HUES6 (cell line): Measurements from ENCODE around the gene PIK3C2G.

Source experiments
- H3K27ac ChIP-seq: 2 replicates; pipeline ENCODE4 v1.7.0; 2013; ENCODE audit warnings: low read depth, mild to moderate bottlenecking, low read length, inconsistent platforms
- H3K27me3 ChIP-seq: 2 replicates; pipeline ENCODE4 v1.6.1; 2013; ENCODE audit warnings: low read length; ENCODE audit not compliant: control insufficient read depth, insufficient read depth
- H3K36me3 ChIP-seq: 2 replicates; pipeline ENCODE4 v1.6.1; 2013; ENCODE audit warnings: low read length; ENCODE audit not compliant: control insufficient read depth, insufficient read depth
- H3K4me1 ChIP-seq: 2 replicates; pipeline ENCODE4 v1.6.1; 2013; ENCODE audit warnings: low read length; ENCODE audit not compliant: control insufficient read depth, insufficient read depth
- H3K4me3 ChIP-seq: 2 replicates; pipeline ENCODE4 v1.5.1; 2013; ENCODE audit warnings: low read depth, low read length
- H3K9ac ChIP-seq: one replicate; pipeline ENCODE4 v1.6.1; 2013; ENCODE audit warnings: mild to moderate bottlenecking, low read length
- H3K9me3 ChIP-seq: 2 replicates; pipeline ENCODE4 v1.6.1; 2013; ENCODE audit warnings: low read depth, low read length; ENCODE audit not compliant: control insufficient read depth, insufficient read depth

Gene PIK3C2G

DNA sequence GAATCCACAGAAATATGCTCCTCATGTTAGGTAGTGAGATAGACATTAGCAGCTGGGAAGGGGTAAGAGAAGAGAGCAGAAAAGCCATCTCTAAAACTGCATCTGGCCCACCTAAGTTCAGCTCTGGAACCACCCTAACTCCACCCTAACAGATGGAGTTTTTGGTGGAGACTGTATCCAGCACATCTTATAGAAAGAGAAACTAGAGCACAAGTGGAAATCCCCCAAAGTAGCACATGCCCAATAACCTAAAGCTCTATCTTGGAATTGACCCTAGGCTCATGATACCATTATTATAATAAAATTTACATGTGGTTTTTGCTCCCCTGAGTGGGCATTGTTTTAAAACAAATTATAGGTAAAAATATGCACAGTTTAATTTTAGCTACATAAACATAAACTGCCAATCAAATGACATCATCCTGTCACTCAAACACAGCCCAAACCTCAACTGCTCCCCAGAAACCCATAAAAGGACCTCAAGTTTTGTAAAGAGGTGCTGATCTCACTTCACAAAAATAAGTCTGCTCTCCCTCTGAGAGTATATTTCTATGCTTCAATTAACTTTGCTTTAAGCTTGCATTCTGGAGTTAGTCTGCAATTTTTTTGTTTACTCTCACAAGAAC, 206.4 kb downstream of the PIK3C2G start:
- Histone ChIP-seq H3K9ac (no peak overlapping the region), H3K36me3 (no peaks in the 10 kb centered on the region), H3K4me1 (no peaks in the 10 kb centered on the region), H3K9me3 (no peaks in the 10 kb centered on the region), H3K27ac (no peak overlapping the region), H3K27me3 (no peaks in the 10 kb centered on the region), H3K4me3 (no peak overlapping the region)

DNA sequence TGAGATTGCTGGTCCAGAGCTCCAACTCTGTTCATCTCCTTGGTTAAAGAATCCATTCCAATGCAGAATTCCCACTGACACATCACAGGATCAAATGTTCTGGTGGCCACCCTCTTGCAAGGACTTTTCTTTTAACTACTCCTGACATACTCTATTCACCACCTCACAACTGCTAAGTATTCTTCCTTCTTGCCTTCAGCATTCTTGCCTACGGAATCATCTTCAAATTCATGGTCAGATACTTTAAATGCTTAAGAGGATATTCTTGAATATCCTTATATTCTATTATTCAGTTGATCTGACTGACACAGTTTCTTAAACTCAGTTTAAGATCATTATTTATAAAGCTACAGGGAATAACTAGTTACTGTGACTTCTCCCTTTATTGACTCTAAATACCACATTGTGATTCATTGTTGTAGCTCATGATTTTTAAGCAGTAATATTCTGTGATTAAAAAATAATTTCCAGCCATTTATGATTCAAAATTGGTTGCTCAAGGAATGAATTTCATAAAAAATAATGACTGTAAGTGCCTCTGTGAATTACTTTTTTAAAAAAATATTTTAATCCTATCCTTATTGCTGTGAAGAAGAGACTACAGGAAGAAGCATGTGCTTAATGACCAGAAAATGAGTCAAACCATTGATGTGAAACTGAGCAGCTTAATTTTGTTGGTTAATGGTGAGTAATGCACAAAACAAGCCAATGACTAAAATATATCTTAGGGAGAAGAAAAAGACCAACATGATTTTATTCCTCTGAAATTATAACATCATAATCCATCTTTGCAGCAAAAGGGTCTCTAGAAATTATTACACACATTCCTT, 207.1 kb downstream of the PIK3C2G start:
- Histone ChIP-seq H3K36me3 (no peaks in the 10 kb centered on the region), H3K9me3 (no peaks in the 10 kb centered on the region), H3K9ac (no peak overlapping the region), H3K27me3 (no peaks in the 10 kb centered on the region), H3K4me3 (no peak overlapping the region), H3K4me1 (no peaks in the 10 kb centered on the region), H3K27ac (no peak overlapping the region)

DNA sequence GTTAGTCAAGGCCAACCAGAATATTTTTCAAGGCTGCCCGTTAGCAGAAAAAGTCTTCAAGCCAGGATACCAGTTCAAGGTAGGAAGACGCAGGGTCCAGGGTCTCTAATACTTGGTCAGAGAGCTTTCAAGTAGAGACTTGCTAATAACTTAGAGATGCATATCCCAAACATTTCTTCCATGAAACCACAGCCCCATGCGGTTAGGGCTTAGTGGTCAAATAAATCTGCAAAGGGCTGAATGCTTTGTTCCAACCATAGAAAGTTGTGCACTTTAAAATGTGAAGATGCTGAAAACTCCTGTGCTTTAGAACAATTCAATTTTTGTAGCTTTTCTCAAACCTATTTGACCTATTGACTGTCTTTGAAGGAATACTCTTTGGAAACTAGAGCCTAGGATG, 208.9 kb downstream of the PIK3C2G start:
- no peaks in the 10 kb centered on the region for H3K4me1 ChIP-seq
- H3K27ac ChIP-seq: no peak overlapping the region
- H3K9me3 ChIP-seq: no peaks in the 10 kb centered on the region
- no peaks in the 10 kb centered on the region for H3K36me3 ChIP-seq
- no peak overlapping the region for H3K4me3 ChIP-seq
- no peak overlapping the region for H3K9ac ChIP-seq
- H3K27me3 ChIP-seq: no peaks in the 10 kb centered on the region

DNA sequence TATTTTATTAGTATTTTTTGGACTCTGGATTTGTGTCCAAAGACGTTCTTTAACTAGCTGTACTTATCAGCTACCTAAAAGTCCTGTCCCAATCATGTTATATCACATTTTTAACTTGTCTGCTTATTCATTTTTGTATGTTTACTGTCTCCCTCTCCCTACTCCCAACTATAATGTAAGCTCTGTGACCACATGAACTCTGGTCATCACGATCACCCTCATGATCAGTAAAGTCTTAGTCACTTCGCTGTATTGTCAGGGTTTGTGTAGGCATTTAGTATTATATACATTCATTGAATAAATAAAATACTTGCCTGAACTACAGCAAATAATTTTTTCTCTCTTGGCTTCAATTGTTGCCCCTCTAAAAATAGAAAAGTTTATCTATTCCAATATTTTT, 211.0 kb downstream of the PIK3C2G start:
- Histone ChIP-seq H3K9me3 (no peaks in the 10 kb centered on the region), H3K36me3 (no peaks in the 10 kb centered on the region), H3K27ac (no peak overlapping the region), H3K4me3 (no peak overlapping the region), H3K27me3 (no peaks in the 10 kb centered on the region), H3K4me1 (peaks cover 3% of the 10 kb centered on the region; the same call in 1 of the 2 replicates), H3K9ac (no peak overlapping the region)

DNA sequence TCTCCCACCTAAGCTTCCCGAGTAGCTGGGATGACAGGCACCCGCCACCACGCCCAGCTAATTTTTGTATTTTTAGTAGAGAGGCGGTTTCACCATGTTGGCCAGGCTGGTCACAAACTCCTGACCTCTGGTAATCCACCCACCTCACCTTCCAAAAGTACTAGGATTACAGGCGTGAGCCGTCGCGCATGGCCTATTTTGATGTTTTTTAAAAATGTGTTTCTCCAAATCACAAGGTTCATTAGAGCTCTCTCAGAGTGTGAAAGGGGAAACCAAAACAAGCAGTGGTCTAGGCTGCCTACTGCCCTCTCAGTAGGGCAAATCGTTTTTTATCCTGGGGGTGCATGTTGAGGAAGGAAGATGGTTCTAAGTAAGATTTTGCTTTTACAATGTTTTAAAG, 211.5 kb downstream of the PIK3C2G start:
- H3K4me1 ChIP-seq: peaks cover 6% of the 10 kb centered on the region; the same call in 1 of the 2 replicates
- no peaks in the 10 kb centered on the region for H3K36me3 ChIP-seq
- no peak overlapping the region for H3K27ac ChIP-seq
- H3K4me3 ChIP-seq: no peak overlapping the region
- no peaks in the 10 kb centered on the region for H3K9me3 ChIP-seq
- no peak overlapping the region for H3K9ac ChIP-seq
- H3K27me3 ChIP-seq: no peaks in the 10 kb centered on the region

DNA sequence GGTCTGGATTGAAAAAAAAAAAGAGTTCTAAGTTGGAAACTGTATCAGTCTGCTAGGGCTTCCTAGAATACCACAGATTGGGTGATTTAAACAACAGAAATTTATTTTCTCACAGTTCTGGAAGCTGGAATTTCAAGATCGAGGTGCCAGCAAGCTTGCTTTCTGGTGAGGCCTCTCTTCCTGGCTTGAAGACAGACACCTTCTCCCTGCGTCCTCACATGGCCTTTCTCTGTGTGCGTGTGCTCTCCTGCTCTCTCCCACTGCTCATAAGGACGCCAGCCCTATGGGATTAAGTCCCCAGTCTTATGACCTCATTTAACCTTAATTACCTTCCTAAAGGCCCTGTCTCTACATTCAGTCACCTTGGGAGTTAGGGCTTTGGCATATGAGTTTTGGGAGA, 215.5 kb downstream of the PIK3C2G start:
- Histone ChIP-seq H3K27ac (no peak overlapping the region), H3K4me3 (no peak overlapping the region), H3K36me3 (no peaks in the 10 kb centered on the region), H3K9me3 (no peaks in the 10 kb centered on the region), H3K4me1 (peaks cover 6% of the 10 kb centered on the region; the same call in 1 of the 2 replicates), H3K27me3 (no peaks in the 10 kb centered on the region), H3K9ac (no peak overlapping the region)

DNA sequence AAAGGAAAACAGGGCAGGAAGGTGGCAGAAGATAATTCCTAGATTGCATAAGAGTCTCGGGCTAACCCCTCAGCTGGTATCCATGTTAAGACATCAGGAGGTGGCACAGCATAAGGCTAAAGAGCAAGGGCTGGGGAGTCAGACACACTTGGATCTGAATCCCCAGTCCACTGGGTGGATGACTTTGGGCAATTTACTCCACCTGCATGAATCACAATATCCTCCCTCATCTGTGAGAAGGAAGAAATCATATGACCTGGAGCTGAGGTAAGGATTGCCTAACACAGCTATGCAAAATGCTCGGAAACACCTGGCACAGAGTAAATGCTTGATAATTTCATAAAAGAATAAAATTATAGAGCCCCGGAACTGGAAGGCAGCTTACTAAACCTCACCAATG, 217.9 kb downstream of the PIK3C2G start:
- H3K4me1 ChIP-seq: peaks cover 16% of the 10 kb centered on the region
- H3K4me3 ChIP-seq: no peak overlapping the region
- no peak overlapping the region for H3K27ac ChIP-seq
- no peaks in the 10 kb centered on the region for H3K9me3 ChIP-seq
- H3K9ac ChIP-seq: no peak overlapping the region
- no peaks in the 10 kb centered on the region for H3K27me3 ChIP-seq
- H3K36me3 ChIP-seq: no peaks in the 10 kb centered on the region

DNA sequence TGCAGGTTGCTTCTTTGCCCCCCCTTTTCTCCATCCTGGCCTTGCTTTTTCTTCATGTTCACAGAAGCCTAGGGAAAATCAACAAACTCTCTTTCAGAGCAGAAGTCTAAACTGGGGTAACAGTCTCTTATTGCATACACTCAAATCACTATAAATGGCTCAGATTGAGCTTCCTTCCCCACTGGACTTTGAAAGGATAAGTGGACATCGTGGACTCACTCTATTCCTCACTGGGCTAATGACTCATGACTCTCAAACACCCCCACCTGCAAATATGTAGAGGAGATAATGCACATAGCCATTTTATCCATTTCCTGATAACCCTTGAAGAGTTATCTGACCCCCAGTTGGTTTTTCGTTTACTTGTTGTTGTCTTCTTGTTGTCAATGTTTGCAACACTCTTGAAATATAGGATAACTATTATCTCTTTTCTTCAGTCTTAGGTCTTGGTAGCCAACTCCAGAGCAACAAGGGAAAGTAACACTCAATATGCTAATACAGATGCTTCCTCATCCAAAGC, 221.3 kb downstream of the PIK3C2G start:
- H3K4me1 ChIP-seq: peaks cover 10% of the 10 kb centered on the region
- no peak overlapping the region for H3K9ac ChIP-seq
- H3K36me3 ChIP-seq: no peaks in the 10 kb centered on the region
- no peak overlapping the region for H3K27ac ChIP-seq
- H3K27me3 ChIP-seq: no peaks in the 10 kb centered on the region
- no peak overlapping the region for H3K4me3 ChIP-seq
- H3K9me3 ChIP-seq: no peaks in the 10 kb centered on the region

DNA sequence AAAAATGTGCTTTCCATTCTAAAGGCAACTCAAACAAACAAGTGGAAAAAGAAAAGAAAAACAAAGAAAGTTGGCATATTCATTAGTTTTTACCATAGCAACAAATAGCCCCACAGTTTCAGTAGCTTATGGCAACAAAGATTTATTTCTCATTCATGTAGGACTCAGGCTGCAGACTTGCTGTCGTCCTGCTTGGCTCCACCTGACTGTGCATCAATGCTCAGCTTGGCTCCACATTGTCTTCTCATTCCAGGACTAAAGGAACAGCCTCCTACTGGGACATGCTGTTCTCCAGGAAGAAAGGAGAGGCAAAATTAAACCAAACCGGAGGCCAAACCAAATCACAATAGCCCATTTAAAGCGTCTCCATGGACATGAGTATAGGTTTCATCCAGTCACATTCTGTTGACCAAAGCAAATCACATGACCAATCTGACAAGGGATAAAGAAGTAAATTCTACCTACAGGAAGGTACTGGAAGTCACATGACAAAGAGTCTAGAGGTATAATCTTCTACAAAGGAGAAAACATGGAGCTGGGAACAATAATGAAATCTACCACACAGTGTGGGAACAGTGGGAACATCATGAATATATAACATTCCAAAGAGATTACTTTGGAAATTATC, 222.5 kb downstream of the PIK3C2G start:
- Histone ChIP-seq H3K27me3 (no peaks in the 10 kb centered on the region), H3K4me3 (no peak overlapping the region), H3K27ac (no peak overlapping the region), H3K9ac (no peak overlapping the region), H3K4me1 (peaks cover 10% of the 10 kb centered on the region), H3K9me3 (no peaks in the 10 kb centered on the region), H3K36me3 (no peaks in the 10 kb centered on the region)

DNA sequence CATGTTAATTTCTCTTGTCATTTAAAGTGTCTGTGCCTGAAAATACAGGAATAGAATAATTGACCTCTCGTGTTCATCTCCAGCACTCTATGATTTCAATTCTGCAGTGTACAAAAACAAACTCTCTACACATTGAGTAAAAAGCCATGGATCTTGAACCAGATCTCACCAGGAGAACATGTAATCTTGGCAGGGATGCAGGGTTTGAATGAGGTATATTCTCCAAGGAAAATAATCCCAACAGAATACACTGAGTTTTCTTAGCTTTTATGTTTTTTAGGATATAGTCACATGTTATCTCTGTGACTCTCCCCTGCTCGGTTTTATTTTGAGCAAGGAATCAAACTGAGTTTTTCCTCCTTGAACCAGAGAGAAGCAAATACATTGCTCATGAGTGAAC, 224.7 kb downstream of the PIK3C2G start:
- H3K9me3 ChIP-seq: no peaks in the 10 kb centered on the region

DNA sequence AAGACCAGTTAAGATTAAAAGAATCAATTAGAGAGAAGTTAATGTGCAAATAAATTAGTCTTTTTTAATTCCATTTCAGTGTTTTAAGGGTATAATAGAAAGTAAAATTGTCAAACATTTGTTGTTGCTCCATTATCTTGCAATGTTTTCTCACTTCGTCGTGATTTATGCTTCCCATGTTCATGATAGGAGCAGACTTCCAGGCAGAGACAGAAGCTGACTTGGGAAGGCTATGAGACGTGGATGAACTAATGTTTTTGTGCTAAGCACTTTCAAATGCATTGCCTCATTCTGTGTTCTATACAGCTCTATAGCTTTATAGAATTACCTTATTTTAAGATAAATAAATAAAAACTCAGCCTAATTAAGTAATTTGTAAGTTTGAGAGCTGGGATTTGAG, 226.2 kb downstream of the PIK3C2G start:
- Histone ChIP-seq H3K27me3 (no peaks in the 10 kb centered on the region), H3K27ac (no peak overlapping the region), H3K9ac (no peak overlapping the region), H3K36me3 (no peaks in the 10 kb centered on the region), H3K4me1 (peaks cover 10% of the 10 kb centered on the region), H3K4me3 (no peak overlapping the region), H3K9me3 (no peaks in the 10 kb centered on the region)

More for the DNA sequence above, 224.7 kb downstream of the PIK3C2G start:
- Histone ChIP-seq H3K4me3 (no peak overlapping the region), H3K27me3 (no peaks in the 10 kb centered on the region), H3K9ac (no peak overlapping the region), H3K27ac (no peak overlapping the region), H3K4me1 (peaks cover 10% of the 10 kb centered on the region), H3K36me3 (no peaks in the 10 kb centered on the region)
